Measurements from ENCODE around the gene VAV3. TPM values are rescaled to one million over a fixed set of nuclear protein-coding genes. Genes with fewer than 3 reads are reported as not detected.

Gene VAV3
- total RNA-seq, 1 experiment from 2014 or later = not detected

- no peak overlapping the region for H3K27ac ChIP-seq (ENCODE audit: low read depth, low read length)
- CTCF ChIA-PET = no interaction called here
- no peaks in the 10 kb centered on the region for H3K9me3 ChIP-seq (ENCODE audit: control insufficient read depth in 1 of 2, insufficient read depth in 1 of 2, low read depth in 1 of 2, low read length in 2 of 2)
- no TSS peak for BruUV-seq (replicated peaks)
- no peak for ATAC-seq
- DNase-seq (ENCODE audit: low read depth, low spot score) = no peak
- intact Hi-C loops (cut with micrococcal nuclease) = no loop called here
- no peaks in the 10 kb centered on the region for H3K4me1 ChIP-seq (ENCODE audit: control insufficient read depth in 1 of 2, insufficient read depth in 2 of 2, low read length in 2 of 2)
- no peaks in the 10 kb centered on the region for H4K20me1 ChIP-seq (ENCODE audit: insufficient read depth)
- no peak overlapping the region for H3K4me2 ChIP-seq (ENCODE audit: low read length)
- no peaks in the 10 kb centered on the region for H3K9me2 ChIP-seq (ENCODE audit: insufficient read depth)
- RAD21 ChIA-PET (ENCODE audit: low non-redundant PET in 1 of 2, low total read pairs in 2 of 2, uncharacterized antibody in 2 of 2, unreplicated experiment in 2 of 2) = no interaction called here
- no peaks in the 10 kb centered on the region for H3K36me3 ChIP-seq (ENCODE audit: control insufficient read depth in 1 of 2, insufficient read depth in 2 of 2, low read length in 2 of 2)
- H3K9ac ChIP-seq (ENCODE audit: low read length) = no peak overlapping the region
- no peaks in the 10 kb centered on the region for H3K79me2 ChIP-seq (ENCODE audit: insufficient read depth, low read length)
- no peak overlapping the region for H2AFZ ChIP-seq (ENCODE audit: low read depth, low read length, poor library complexity, severe bottlenecking)
- TF ChIP-seq ZNF274 (IDR thresholded peaks at IDR 0.05; ENCODE audit: low read depth, low read length) (no peak), CEBPB (IDR thresholded peaks at IDR 0.05; ENCODE audit: low read depth) (no peak), SP1 (IDR thresholded peaks at IDR 0.05; ENCODE audit: low read depth) (no peak), TCF7L2 (IDR thresholded peaks at IDR 0.05; ENCODE audit: borderline replicate concordance, extremely low read depth, insufficient read depth, insufficient read length) (no peak)
- H3K4me3 ChIP-seq (replicated peaks in 1 of 2; ENCODE audit: low read depth in 1 of 2, low read length in 2 of 2) = no peak overlapping the region
- no peaks in the 10 kb centered on the region for H3K27me3 ChIP-seq (ENCODE audit: insufficient read depth, low read length)
- POLR2A ChIA-PET = no interaction called here
Observed at GRCh38 chr1:107575226-107575625, 389.8 kb downstream of the VAV3 start.

DNA sequence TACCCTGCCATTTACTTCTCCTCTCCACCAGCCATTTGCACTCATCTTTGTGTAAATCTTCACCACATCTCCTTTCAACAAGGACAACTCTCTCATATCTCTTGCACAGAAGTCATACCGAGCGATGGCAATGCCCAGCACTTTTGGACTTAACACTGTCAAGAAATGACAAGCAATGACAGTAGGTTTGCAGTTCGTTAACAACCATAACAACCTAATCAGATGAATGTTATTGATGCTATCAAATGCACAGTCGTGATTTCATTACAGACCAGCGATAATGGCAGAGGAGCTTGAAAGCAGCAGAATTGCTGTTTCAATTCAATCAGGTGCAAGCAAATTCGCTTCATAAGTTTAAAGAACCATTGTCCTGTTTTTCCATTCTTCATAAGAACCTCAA lies 390.9 kb downstream of the VAV3 start:
- H3K4me2 ChIP-seq (ENCODE audit: low read length) = no peak overlapping the region
- H3K27me3 ChIP-seq (ENCODE audit: insufficient read depth, low read length) = no peaks in the 10 kb centered on the region
- H2AFZ ChIP-seq (ENCODE audit: low read depth, low read length, poor library complexity, severe bottlenecking) = no peak overlapping the region
- H3K36me3 ChIP-seq (ENCODE audit: control insufficient read depth in 1 of 2, insufficient read depth in 2 of 2, low read length in 2 of 2) = no peaks in the 10 kb centered on the region
- H3K9me2 ChIP-seq (ENCODE audit: insufficient read depth) = no peaks in the 10 kb centered on the region
- ATAC-seq (no peak), DNase-seq (ENCODE audit: low read depth, low spot score) (no peak)
- no peak overlapping the region for H3K4me3 ChIP-seq (replicated peaks in 1 of 2; ENCODE audit: low read depth in 1 of 2, low read length in 2 of 2)
- CTCF ChIA-PET = no interaction called here
- no peaks in the 10 kb centered on the region for H3K9me3 ChIP-seq (ENCODE audit: control insufficient read depth in 1 of 2, insufficient read depth in 1 of 2, low read depth in 1 of 2, low read length in 2 of 2)
- no peak overlapping the region for H3K27ac ChIP-seq (ENCODE audit: low read depth, low read length)
- H3K79me2 ChIP-seq (ENCODE audit: insufficient read depth, low read length) = no peaks in the 10 kb centered on the region
- intact Hi-C loops (cut with micrococcal nuclease) = no loop called here
- no TSS peak for BruUV-seq (replicated peaks)
- H3K9ac ChIP-seq (ENCODE audit: low read length) = no peak overlapping the region
- H4K20me1 ChIP-seq (ENCODE audit: insufficient read depth) = no peaks in the 10 kb centered on the region
- TF ChIP-seq EZH2 (IDR thresholded peaks at IDR 0.05) (no peak), ZNF274 (IDR thresholded peaks at IDR 0.05; ENCODE audit: low read depth, low read length) (no peak), SP1 (IDR thresholded peaks at IDR 0.05; ENCODE audit: low read depth) (no peak), JUND (IDR thresholded peaks at IDR 0.05) (no peak), RAD21 (IDR thresholded peaks at IDR 0.05; ENCODE audit: low read depth) (no peak)
- TF ChIP-seq, protein P1, sequence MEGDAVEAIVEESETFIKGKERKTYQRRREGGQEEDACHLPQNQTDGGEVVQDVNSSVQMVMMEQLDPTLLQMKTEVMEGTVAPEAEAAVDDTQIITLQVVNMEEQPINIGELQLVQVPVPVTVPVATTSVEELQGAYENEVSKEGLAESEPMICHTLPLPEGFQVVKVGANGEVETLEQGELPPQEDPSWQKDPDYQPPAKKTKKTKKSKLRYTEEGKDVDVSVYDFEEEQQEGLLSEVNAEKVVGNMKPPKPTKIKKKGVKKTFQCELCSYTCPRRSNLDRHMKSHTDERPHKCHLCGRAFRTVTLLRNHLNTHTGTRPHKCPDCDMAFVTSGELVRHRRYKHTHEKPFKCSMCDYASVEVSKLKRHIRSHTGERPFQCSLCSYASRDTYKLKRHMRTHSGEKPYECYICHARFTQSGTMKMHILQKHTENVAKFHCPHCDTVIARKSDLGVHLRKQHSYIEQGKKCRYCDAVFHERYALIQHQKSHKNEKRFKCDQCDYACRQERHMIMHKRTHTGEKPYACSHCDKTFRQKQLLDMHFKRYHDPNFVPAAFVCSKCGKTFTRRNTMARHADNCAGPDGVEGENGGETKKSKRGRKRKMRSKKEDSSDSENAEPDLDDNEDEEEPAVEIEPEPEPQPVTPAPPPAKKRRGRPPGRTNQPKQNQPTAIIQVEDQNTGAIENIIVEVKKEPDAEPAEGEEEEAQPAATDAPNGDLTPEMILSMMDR (IDR thresholded peaks at IDR 0.05 in 2 of 3, conservative IDR thresholded peaks at IDR 0.05 in 1 of 3; ENCODE audit: borderline replicate concordance in 1 of 3, insufficient read depth in 1 of 3, low read depth in 2 of 3, low read length in 2 of 3) = no peak
- TF ChIP-seq, protein P2, sequence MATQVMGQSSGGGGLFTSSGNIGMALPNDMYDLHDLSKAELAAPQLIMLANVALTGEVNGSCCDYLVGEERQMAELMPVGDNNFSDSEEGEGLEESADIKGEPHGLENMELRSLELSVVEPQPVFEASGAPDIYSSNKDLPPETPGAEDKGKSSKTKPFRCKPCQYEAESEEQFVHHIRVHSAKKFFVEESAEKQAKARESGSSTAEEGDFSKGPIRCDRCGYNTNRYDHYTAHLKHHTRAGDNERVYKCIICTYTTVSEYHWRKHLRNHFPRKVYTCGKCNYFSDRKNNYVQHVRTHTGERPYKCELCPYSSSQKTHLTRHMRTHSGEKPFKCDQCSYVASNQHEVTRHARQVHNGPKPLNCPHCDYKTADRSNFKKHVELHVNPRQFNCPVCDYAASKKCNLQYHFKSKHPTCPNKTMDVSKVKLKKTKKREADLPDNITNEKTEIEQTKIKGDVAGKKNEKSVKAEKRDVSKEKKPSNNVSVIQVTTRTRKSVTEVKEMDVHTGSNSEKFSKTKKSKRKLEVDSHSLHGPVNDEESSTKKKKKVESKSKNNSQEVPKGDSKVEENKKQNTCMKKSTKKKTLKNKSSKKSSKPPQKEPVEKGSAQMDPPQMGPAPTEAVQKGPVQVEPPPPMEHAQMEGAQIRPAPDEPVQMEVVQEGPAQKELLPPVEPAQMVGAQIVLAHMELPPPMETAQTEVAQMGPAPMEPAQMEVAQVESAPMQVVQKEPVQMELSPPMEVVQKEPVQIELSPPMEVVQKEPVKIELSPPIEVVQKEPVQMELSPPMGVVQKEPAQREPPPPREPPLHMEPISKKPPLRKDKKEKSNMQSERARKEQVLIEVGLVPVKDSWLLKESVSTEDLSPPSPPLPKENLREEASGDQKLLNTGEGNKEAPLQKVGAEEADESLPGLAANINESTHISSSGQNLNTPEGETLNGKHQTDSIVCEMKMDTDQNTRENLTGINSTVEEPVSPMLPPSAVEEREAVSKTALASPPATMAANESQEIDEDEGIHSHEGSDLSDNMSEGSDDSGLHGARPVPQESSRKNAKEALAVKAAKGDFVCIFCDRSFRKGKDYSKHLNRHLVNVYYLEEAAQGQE (IDR thresholded peaks at IDR 0.05; ENCODE audit: low read depth) = no peak
- POLR2A ChIA-PET = no interaction called here
- RAD21 ChIA-PET (ENCODE audit: low non-redundant PET in 1 of 2, low total read pairs in 2 of 2, uncharacterized antibody in 2 of 2, unreplicated experiment in 2 of 2) = no interaction called here
- H3K4me1 ChIP-seq (ENCODE audit: control insufficient read depth in 1 of 2, insufficient read depth in 2 of 2, low read length in 2 of 2) = no peaks in the 10 kb centered on the region
